HepG2 (cell line): Measurements from ENCODE around the gene ADGRG6. TPM values are rescaled to one million over a fixed set of nuclear protein-coding genes. Genes with fewer than 3 reads are reported as not detected.

Experiments used
- AGO2 ChIP-seq: fragments of 200-400 bp; formaldehyde crosslinking; optimal IDR thresholded peaks from 2 replicates; pipeline ENCODE3; 2017; ENCODE audit warnings: mild to moderate bottlenecking, low read depth, low read length, moderate library complexity
- DR1 ChIP-seq: sonication (generic); formaldehyde crosslinking; IDR thresholded peaks from 2 replicates; pipeline ENCODE4 v1.8.0; 2021; ENCODE audit warnings: mild to moderate bottlenecking, missing genetic modification reagents, inconsistent platforms
- ETS1 ChIP-seq: sonication (generic); formaldehyde crosslinking; IDR thresholded peaks from 2 replicates; pipeline ENCODE4 v1.4.0; 2020; ENCODE audit warnings: missing genetic modification reagents
- FIP1L1 ChIP-seq: fragments of 200-400 bp; formaldehyde crosslinking; IDR thresholded peaks from 2 replicates; pipeline ENCODE4 v1.6.1; 2018; ENCODE audit warnings: low read depth, mild to moderate bottlenecking, low read length, moderate library complexity, borderline replicate concordance; ENCODE audit not compliant: insufficient read depth
- FOSL1 ChIP-seq: sonication (generic); formaldehyde crosslinking; IDR thresholded peaks from 2 replicates; pipeline ENCODE4 v1.9.0; 2021; ENCODE audit warnings: missing genetic modification reagents, borderline replicate concordance
- GABPB1 ChIP-seq: IDR thresholded peaks from 2 replicates; pipeline ENCODE4 v1.6.1; 2016; ENCODE audit warnings: mild to moderate bottlenecking, missing genetic modification reagents, moderate library complexity, missing compliant biosample characterization
- HOMEZ ChIP-seq: IDR thresholded peaks from 2 replicates; pipeline ENCODE4 v1.6.1; 2016; ENCODE audit warnings: low read depth
- IRF9 ChIP-seq: sonication (generic); formaldehyde crosslinking; IDR thresholded peaks from 2 replicates; pipeline ENCODE4 v1.8.0; 2022; ENCODE audit warnings: missing genetic modification reagents, mild to moderate bottlenecking, borderline replicate concordance
- MBNL3 ChIP-seq: fragments of 250-450 bp; sonication (Bioruptor Pico); conservative IDR thresholded peaks from 2 replicates; pipeline ENCODE4 v1.8.0; 2022; ENCODE audit warnings: mild to moderate bottlenecking, inconsistent platforms
- PLSCR1 ChIP-seq: sonication (generic); formaldehyde crosslinking; IDR thresholded peaks from 2 replicates; pipeline ENCODE4 v1.5.0; 2020; ENCODE audit warnings: missing genetic modification reagents, mild to moderate bottlenecking, borderline replicate concordance
- REPIN1 ChIP-seq: sonication (generic); formaldehyde crosslinking; IDR thresholded peaks from 2 replicates; pipeline ENCODE4 v1.8.0; 2022; ENCODE audit warnings: missing genetic modification reagents, low read depth, mild to moderate bottlenecking, borderline replicate concordance
- SP4 ChIP-seq: sonication (generic); formaldehyde crosslinking; IDR thresholded peaks from 2 replicates; pipeline ENCODE4 v1.8.1; 2023; ENCODE audit warnings: mild to moderate bottlenecking, missing genetic modification reagents
- SRSF4 ChIP-seq: fragments of 200-400 bp; formaldehyde crosslinking; IDR thresholded peaks from one replicate; pipeline ENCODE4 v1.6.1; 2018; ENCODE audit warnings: mild to moderate bottlenecking, low read depth, low read length, moderate library complexity; ENCODE audit not compliant: poor library complexity, severe bottlenecking
- SRY ChIP-seq: sonication (generic); formaldehyde crosslinking; IDR thresholded peaks from 2 replicates; pipeline ENCODE4 v1.8.0; 2022; ENCODE audit warnings: mild to moderate bottlenecking, missing genetic modification reagents
- SSRP1 ChIP-seq: IDR thresholded peaks from 2 replicates; pipeline ENCODE4 v1.6.1; 2016; ENCODE audit warnings: control low read depth
- ZNF136 ChIP-seq: sonication (generic); formaldehyde crosslinking; IDR thresholded peaks from 2 replicates; pipeline ENCODE4 v1.8.1; 2022; ENCODE audit warnings: low read depth, mild to moderate bottlenecking, moderate library complexity, missing genetic modification reagents
- ZNF253 ChIP-seq: sonication (generic); formaldehyde crosslinking; IDR thresholded peaks from 2 replicates; pipeline ENCODE4 v1.8.0; 2022; ENCODE audit warnings: mild to moderate bottlenecking, missing genetic modification reagents, borderline replicate concordance
- ZNF547 ChIP-seq: sonication (generic); formaldehyde crosslinking; IDR thresholded peaks from 2 replicates; pipeline ENCODE4 v1.5.1; 2020; ENCODE audit warnings: mild to moderate bottlenecking, missing genetic modification reagents
- ZNF781 ChIP-seq: sonication (generic); formaldehyde crosslinking; IDR thresholded peaks from 2 replicates; pipeline ENCODE4 v1.5.1; 2020; ENCODE audit warnings: borderline replicate concordance, mild to moderate bottlenecking, missing genetic modification reagents; ENCODE audit errors: not compliant biosample characterization
- ZNF792 ChIP-seq: IDR thresholded peaks from 2 replicates; pipeline ENCODE4 v1.6.1; 2016
- ZNF878 ChIP-seq: sonication (generic); formaldehyde crosslinking; IDR thresholded peaks from 2 replicates; pipeline ENCODE4 v1.8.1; 2023; ENCODE audit warnings: mild to moderate bottlenecking, missing genetic modification reagents, moderate library complexity
- ZSCAN31 ChIP-seq: sonication (generic); formaldehyde crosslinking; IDR thresholded peaks from 2 replicates; pipeline ENCODE4 v1.5.0; 2020; ENCODE audit warnings: low read depth, mild to moderate bottlenecking, missing genetic modification reagents
- polyA plus RNA-seq, 8 experiments: library from polyadenylated mRNA; depleted of rRNA in 3 of 8; stranded (reverse) in 7 of 8; unstranded in 1 of 8; fragments of >200 nt; fragmentation: Illumina TruSeq in 4 of 8; extraction: Trizol in 4 of 8; gene quantifications; 2 replicates each; pipeline versions ENCODE4 v1.2.1 to v1.2.3, GENCODE V29; 2011 to 2016; ENCODE audit warnings: low read depth in 4 of 8, missing spikeins in 1 of 8, mixed read lengths in 1 of 8; ENCODE audit not compliant: insufficient read depth in 1 of 8
- total RNA-seq, 5 experiments: library from RNA; depleted of rRNA; stranded (reverse); fragments of >200 nt; fragmentation: Illumina TruSeq; extraction: Trizol; gene quantifications; 2 replicates each; pipeline ENCODE4 v1.2.3, GENCODE V29; 2016; ENCODE audit warnings: low read depth in 1 of 5

The ADGRG6 gene
- total and polyA plus RNA-seq, 2 of the 13 experiments (the other 11 are each of a cell fraction or from before 2014, with no cell fraction given): 129 to 249 TPM

GRCh38 chr6:142302421-142303175, 791 bp downstream of the ADGRG6 start (continued):
- TF ChIP-seq REPIN1: peak; percentile 76
- no peak for TF ChIP-seq ZNF792
- peak; percentile 78 for TF ChIP-seq ZNF781
- peak; percentile 41; the same call in 1 of the 2 replicates for TF ChIP-seq ZNF878
- TF ChIP-seq PLSCR1: 0 out of 2 replicates have a peak, but pooled peaks have one; percentile 16
- no peak for TF ChIP-seq ZNF136 (CRISPR knock-in tag)
- TF ChIP-seq SRSF4: no peak
- no peak for TF ChIP-seq FOSL1 (CRISPR knock-in tag)
- TF ChIP-seq ZNF547 (CRISPR knock-in tag): no peak
- TF ChIP-seq FIP1L1: no peak
- TF ChIP-seq ZNF253 (CRISPR knock-in tag): no peak
- no peak for TF ChIP-seq IRF9 (CRISPR knock-in tag)
- no peak for TF ChIP-seq ETS1 (CRISPR knock-in tag)
- peak; percentile 4; the same call in 1 of the 2 replicates for TF ChIP-seq SSRP1 (CRISPR knock-in tag)
- no peak for TF ChIP-seq SRY (CRISPR knock-in tag)
- TF ChIP-seq AGO2: peak; percentile 65
- 0 out of 2 replicates have a peak, but pooled peaks have one; percentile 3 for TF ChIP-seq ZSCAN31
- no peak for TF ChIP-seq MBNL3 (CRISPR knock-in tag)
- no peak for TF ChIP-seq SP4 (CRISPR knock-in tag)
- TF ChIP-seq GABPB1 (CRISPR knock-in tag): no peak
- TF ChIP-seq DR1: no peak
- TF ChIP-seq HOMEZ (CRISPR knock-in tag): peak; percentile 15; the same call in 1 of the 2 replicates
